H9 (cell line): ENCODE measurements around the gene RGS8. TPM values are rescaled to one million over a fixed set of nuclear protein-coding genes. Genes with fewer than 3 reads are reported as not detected.

Source experiments
- DNase-seq: peaks from one replicate; pipeline ENCODE4 v3.0.0-alpha.2; 2017
- H2AFZ ChIP-seq: one replicate; pipeline ENCODE4 v1.6.1; 2013; ENCODE audit warnings: mild to moderate bottlenecking, low read length, control low read depth, moderate library complexity
- H2AK5ac ChIP-seq: 2 replicates; pipeline ENCODE4 v1.6.1; 2013; ENCODE audit warnings: low read length, control low read depth, mixed read lengths; ENCODE audit not compliant: insufficient read length
- H2BK120ac ChIP-seq: one replicate; pipeline ENCODE4 v1.6.1; 2013; ENCODE audit warnings: low read depth, mild to moderate bottlenecking, low read length, control low read depth, inconsistent platforms; ENCODE audit not compliant: poor library complexity, severe bottlenecking
- H2BK12ac ChIP-seq: 2 replicates; pipeline ENCODE4 v1.6.1; 2013; ENCODE audit warnings: low read length, control low read depth, mixed read lengths, low read depth; ENCODE audit not compliant: insufficient read length
- H2BK15ac ChIP-seq: 2 replicates; pipeline ENCODE4 v1.6.1; 2013; ENCODE audit warnings: low read depth, low read length, control low read depth
- H2BK20ac ChIP-seq: one replicate; pipeline ENCODE4 v1.6.1; 2013; ENCODE audit warnings: low read depth, mild to moderate bottlenecking, low read length, control low read depth, inconsistent platforms; ENCODE audit not compliant: poor library complexity, severe bottlenecking
- H2BK5ac ChIP-seq: 2 replicates; pipeline ENCODE4 v1.6.1; 2013; ENCODE audit warnings: low read length, control low read depth, mixed read lengths; ENCODE audit not compliant: insufficient read length
- H3K14ac ChIP-seq: 2 replicates; pipeline ENCODE4 v1.6.1; 2013; ENCODE audit warnings: low read length, control low read depth; ENCODE audit not compliant: insufficient read depth
- H3K18ac ChIP-seq: 2 replicates; pipeline ENCODE4 v1.6.1; 2013; ENCODE audit warnings: low read depth, mild to moderate bottlenecking, mixed read lengths, low read length, control low read depth; ENCODE audit not compliant: insufficient read length
- H3K23ac ChIP-seq: 2 replicates; pipeline ENCODE4 v1.6.1; 2013; ENCODE audit warnings: low read length, control low read depth, mixed read lengths, low read depth; ENCODE audit not compliant: insufficient read length
- H3K23me2 ChIP-seq: 2 replicates; pipeline ENCODE4 v1.6.1; 2013; ENCODE audit warnings: low read depth, mild to moderate bottlenecking, mixed read lengths, low read length, control low read depth; ENCODE audit not compliant: insufficient read length, poor library complexity, severe bottlenecking
- H3K27ac ChIP-seq: 2 replicates; pipeline ENCODE4 v1.5.1; 2013; ENCODE audit warnings: low read length, control low read depth, mixed read lengths, low read depth; ENCODE audit not compliant: insufficient read length
- H3K27me3 ChIP-seq: 2 replicates; pipeline ENCODE4 v1.6.1; 2013; ENCODE audit warnings: low read length, control low read depth, inconsistent platforms; ENCODE audit not compliant: insufficient read depth
- H3K4ac ChIP-seq: 2 replicates; pipeline ENCODE4 v1.6.1; 2013; ENCODE audit warnings: low read depth, mild to moderate bottlenecking, control low read depth, inconsistent platforms, low read length, moderate library complexity
- H3K4me1 ChIP-seq: 2 replicates; pipeline ENCODE4 v1.6.1; 2013; ENCODE audit warnings: low read length, control low read depth, inconsistent platforms; ENCODE audit not compliant: insufficient read depth
- H3K4me2 ChIP-seq: 2 replicates; pipeline ENCODE4 v1.6.1; 2013; ENCODE audit warnings: low read length, control low read depth, mixed read lengths; ENCODE audit not compliant: insufficient read length, insufficient read depth
- H3K56ac ChIP-seq: 2 replicates; pipeline ENCODE4 v1.6.1; 2013; ENCODE audit warnings: low read depth, mild to moderate bottlenecking, mixed read lengths, low read length, control low read depth; ENCODE audit not compliant: insufficient read length
- H3K79me1 ChIP-seq: 2 replicates; pipeline ENCODE4 v1.6.1; 2013; ENCODE audit warnings: low read depth, mild to moderate bottlenecking, moderate library complexity, low read length, control low read depth, inconsistent platforms; ENCODE audit not compliant: insufficient read depth, poor library complexity, severe bottlenecking
- H3K79me2 ChIP-seq: 2 replicates; pipeline ENCODE4 v1.6.1; 2013; ENCODE audit warnings: low read length, control low read depth, inconsistent platforms; ENCODE audit not compliant: insufficient read depth
- H3K9ac ChIP-seq: 2 replicates; pipeline ENCODE4 v1.6.1; 2013; ENCODE audit warnings: low read length, control low read depth, mixed read lengths; ENCODE audit not compliant: insufficient read length; ENCODE audit errors: extremely low read depth
- H3K9me3 ChIP-seq: one replicate; pipeline ENCODE4 v1.6.1; 2013; ENCODE audit warnings: low read depth, low read length, inconsistent platforms; ENCODE audit not compliant: control insufficient read depth
- H3T11ph ChIP-seq: one replicate; pipeline ENCODE4 v1.6.1; 2013; ENCODE audit warnings: mild to moderate bottlenecking, low read length, control low read depth, inconsistent platforms
- H4K20me1 ChIP-seq: one replicate; pipeline ENCODE4 v1.6.1; 2013; ENCODE audit not compliant: control insufficient read depth, insufficient read length, insufficient read depth
- H4K5ac ChIP-seq: 2 replicates; pipeline ENCODE4 v1.6.1; 2013; ENCODE audit warnings: low read depth, mild to moderate bottlenecking, mixed read lengths, low read length, control low read depth; ENCODE audit not compliant: insufficient read length
- H4K8ac ChIP-seq: replicated peaks from 2 replicates; pipeline ENCODE4 v1.6.1; 2013; ENCODE audit warnings: low read length, control low read depth, mixed read lengths, low read depth; ENCODE audit not compliant: insufficient read length
- H4K91ac ChIP-seq: 2 replicates; pipeline ENCODE4 v1.6.1; 2013; ENCODE audit warnings: low read depth, mild to moderate bottlenecking, moderate library complexity, mixed read lengths, low read length, control low read depth; ENCODE audit not compliant: insufficient read length
- H3K27ac Mint-ChIP-seq, 3 experiments: 2 replicates in 2 of 3; 3 replicates in 1 of 3; pipeline ENCODE4 v1.8.0; 2020 to 2021; ENCODE audit warnings: mixed read lengths in 3 of 3, mild to moderate bottlenecking in 1 of 3, moderate library complexity in 1 of 3
- H3K27me3 Mint-ChIP-seq: 2 replicates; pipeline ENCODE4 v1.8.0; 2021; ENCODE audit warnings: low read depth, mild to moderate bottlenecking, moderate library complexity, mixed read lengths
- H3K36me3 Mint-ChIP-seq, 3 experiments: 2 replicates in 2 of 3; 3 replicates in 1 of 3; pipeline ENCODE4 v1.8.0; 2020 to 2021; ENCODE audit warnings: low read depth in 3 of 3, mixed read lengths in 3 of 3; ENCODE audit not compliant: insufficient read depth in 1 of 3
- H3K4me1 Mint-ChIP-seq, 2 experiments: 2 replicates each; pipeline ENCODE4 v1.8.0; 2020; ENCODE audit warnings: mixed read lengths in 2 of 2
- H3K4me3 Mint-ChIP-seq, 2 experiments: 2 replicates in 1 of 2; 3 replicates in 1 of 2; pipeline ENCODE4 v1.8.0; 2020 to 2021; ENCODE audit warnings: mild to moderate bottlenecking in 2 of 2, mixed read lengths in 2 of 2, moderate library complexity in 1 of 2
- H3K9me3 Mint-ChIP-seq, 2 experiments: 2 replicates in 1 of 2; 3 replicates in 1 of 2; pipeline ENCODE4 v1.8.0; 2020; ENCODE audit warnings: mild to moderate bottlenecking in 2 of 2, mixed read lengths in 2 of 2, moderate library complexity in 1 of 2
- CTCF ChIP-seq: fragments of 200-600 bp; sonication (generic); conservative IDR thresholded peaks from 3 replicates; pipeline ENCODE4 v1.8.0; 2021; ENCODE audit warnings: antibody characterized with exemption, mild to moderate bottlenecking
- WGBS: extraction: QIAGEN DNeasy Blood & Tissue Kit; methylation state at CpG from one replicate; pipeline ENCODE4 v1.1.7; 2013; ENCODE audit warnings: missing lambda C conversion rate, low lambda C conversion rate, mixed read lengths; ENCODE audit not compliant: insufficient read length; ENCODE audit errors: extremely low coverage; 5-methylcytosine and 5-hydroxymethylcytosine counted together
- total RNA-seq: library from RNA; stranded (reverse); gene quantifications from 2 replicates; pipeline ENCODE4 v1.2.1, GENCODE V29; 2021

Gene RGS8
- total RNA-seq, 1 experiment from 2014 or later, result not detected

- H2BK20ac ChIP-seq, result no peak overlapping the region
Observed at GRCh38 chr1:182704677-182705076, 20.3 kb upstream of the RGS8 start.

More at GRCh38 chr1:182704677-182705076, 20.3 kb upstream of the RGS8 start:
- Histone ChIP-seq H4K8ac (no peak overlapping the region), H4K20me1 (no peaks in the 10 kb centered on the region), H3K79me2 (no peaks in the 10 kb centered on the region), H3K23ac (no peak overlapping the region), H3K4ac (no peak overlapping the region), H4K5ac (no peak overlapping the region), H3K18ac (no peak overlapping the region), H3K56ac (no peak overlapping the region), H3K4me1 (peaks cover 7% of the 10 kb centered on the region), H3K14ac (no peak overlapping the region), H2AFZ (no peak overlapping the region), H3K4me2 (no peak overlapping the region), H3K79me1 (no peaks in the 10 kb centered on the region), H3K9me3 (no peaks in the 10 kb centered on the region), H2BK12ac (no peak overlapping the region), H4K91ac (no peak overlapping the region), H3K27ac (no peak overlapping the region), H3T11ph (no peak overlapping the region), H2BK120ac (no peak overlapping the region), H3K23me2 (peaks cover 6% of the 10 kb centered on the region), H2BK15ac (no peak overlapping the region), H3K27me3 (no peaks in the 10 kb centered on the region), H3K9ac (no peak overlapping the region), H2AK5ac (no peak overlapping the region), H2BK5ac (no peak overlapping the region)
- no peaks in the 10 kb centered on the region; a peak in 1 of 5 replicates for H3K9me3 Mint-ChIP-seq
- no peak for DNase-seq
- peaks cover 36 to 48% of the 10 kb centered on the region in 2 experiments for H3K4me1 Mint-ChIP-seq
- no peaks in the 10 kb centered on the region; a peak in 1 of 7 replicates for H3K36me3 Mint-ChIP-seq
- H3K27ac Mint-ChIP-seq, result no peak overlapping the region
- no peak for TF ChIP-seq CTCF
- H3K27me3 Mint-ChIP-seq, result peaks cover 2% of the 10 kb centered on the region
- no CpG with 5 or more reads among the region's 2 CpGs for WGBS
- no peak overlapping the region for H3K4me3 Mint-ChIP-seq
